ENCODE data around the gene SLC9A3. TPM values are rescaled to one million over a fixed set of nuclear protein-coding genes. Genes with fewer than 3 reads are reported as not detected.

The SLC9A3 gene
- total RNA-seq, 1 experiment from 2014 or later, result 3.6 TPM

- H3K36me3 ChIP-seq, result peaks cover 6% of the 10 kb centered on the region
- no peak for DNase-seq
Measured at GRCh38 chr5:471750-472058, 52.5 kb downstream of the SLC9A3 start.

GRCh38 chr5:470961-471749, 53.1 kb downstream of the SLC9A3 start:
- H3K4me3 ChIP-seq, result peak overlapping the region; percentile 95
- no peaks in the 10 kb centered on the region for H3K9me3 ChIP-seq
- H3K27me3 ChIP-seq, result no peaks in the 10 kb centered on the region
- no peak for DNase-seq
- H3K36me3 ChIP-seq, result peaks cover 6% of the 10 kb centered on the region

More at GRCh38 chr5:471750-472058, 52.5 kb downstream of the SLC9A3 start:
- no peaks in the 10 kb centered on the region for H3K9me3 ChIP-seq
- peak overlapping the region; percentile 95 for H3K4me3 ChIP-seq
- H3K27me3 ChIP-seq, result no peaks in the 10 kb centered on the region

- Histone ChIP-seq H3K9me3 (no peaks in the 10 kb centered on the region), H3K4me3 (no peak overlapping the region), H3K27me3 (no peaks in the 10 kb centered on the region), H3K36me3 (peaks cover 6% of the 10 kb centered on the region)
- no peak for DNase-seq
Measured at GRCh38 chr5:469752-470483, 54.3 kb downstream of the SLC9A3 start.

GRCh38 chr5:468401-468800, 55.8 kb downstream of the SLC9A3 start:
- Histone ChIP-seq H3K4me3 (no peak overlapping the region), H3K9me3 (no peaks in the 10 kb centered on the region), H3K36me3 (peaks cover 16% of the 10 kb centered on the region), H3K27me3 (no peaks in the 10 kb centered on the region)
- no peak for DNase-seq

- DNase-seq, result no peak
- Histone ChIP-seq H3K9me3 (no peaks in the 10 kb centered on the region), H3K4me3 (no peak overlapping the region), H3K27me3 (no peaks in the 10 kb centered on the region), H3K36me3 (peaks cover 30% of the 10 kb centered on the region)
Measured at GRCh38 chr5:466661-467310, 57.5 kb downstream of the SLC9A3 start.

- DNase-seq, result no peak
- H3K27me3 ChIP-seq, result no peaks in the 10 kb centered on the region
- H3K4me3 ChIP-seq, result no peak overlapping the region
- peaks cover 32% of the 10 kb centered on the region for H3K36me3 ChIP-seq
- H3K9me3 ChIP-seq, result no peaks in the 10 kb centered on the region
Measured at GRCh38 chr5:465591-466403, 58.5 kb downstream of the SLC9A3 start.

GRCh38 chr5:464843-465590, 59.2 kb downstream of the SLC9A3 start:
- Histone ChIP-seq H3K27me3 (no peaks in the 10 kb centered on the region), H3K36me3 (peaks cover 39% of the 10 kb centered on the region), H3K4me3 (no peak overlapping the region), H3K9me3 (no peaks in the 10 kb centered on the region)
- DNase-seq, result no peak

GRCh38 chr5:464446-464842, 59.8 kb downstream of the SLC9A3 start:
- H3K9me3 ChIP-seq, result no peaks in the 10 kb centered on the region
- DNase-seq, result no peak
- H3K27me3 ChIP-seq, result no peaks in the 10 kb centered on the region
- H3K4me3 ChIP-seq, result no peak overlapping the region
- peaks cover 45% of the 10 kb centered on the region for H3K36me3 ChIP-seq

GRCh38 chr5:463952-464351, 60.3 kb downstream of the SLC9A3 start:
- Histone ChIP-seq H3K27me3 (no peaks in the 10 kb centered on the region), H3K9me3 (no peaks in the 10 kb centered on the region), H3K4me3 (no peak overlapping the region), H3K36me3 (peaks cover 49% of the 10 kb centered on the region)
- no peak for DNase-seq

DNA sequence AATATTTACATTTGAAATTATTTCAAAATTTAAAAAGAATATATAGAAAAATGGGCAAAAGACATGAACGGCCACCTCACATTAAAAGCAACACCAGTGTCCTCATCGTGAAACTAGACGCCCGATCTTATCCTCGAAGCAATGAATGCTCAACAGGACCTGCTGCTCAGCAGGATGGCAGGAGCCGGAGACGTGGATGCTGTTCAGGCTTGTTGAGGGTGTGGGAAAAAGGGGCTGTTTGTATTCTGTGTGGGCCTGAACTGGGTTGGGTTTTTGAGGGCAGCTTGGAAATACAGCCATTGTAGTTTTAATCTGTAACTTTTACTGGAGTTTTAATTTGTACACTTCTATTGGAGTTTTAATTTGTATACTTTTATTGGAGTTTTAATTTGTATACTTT, 60.9 kb downstream of the SLC9A3 start:
- H3K27me3 ChIP-seq, result no peaks in the 10 kb centered on the region
- no peaks in the 10 kb centered on the region for H3K9me3 ChIP-seq
- H3K36me3 ChIP-seq, result peaks cover 52% of the 10 kb centered on the region
- H3K4me3 ChIP-seq, result no peak overlapping the region
- DNase-seq, result no peak

- no peak for DNase-seq
- Histone ChIP-seq H3K36me3 (peaks cover 57% of the 10 kb centered on the region), H3K27me3 (no peaks in the 10 kb centered on the region), H3K4me3 (no peak overlapping the region), H3K9me3 (no peaks in the 10 kb centered on the region)
Measured at GRCh38 chr5:462051-462481, 62.2 kb downstream of the SLC9A3 start.

DNA sequence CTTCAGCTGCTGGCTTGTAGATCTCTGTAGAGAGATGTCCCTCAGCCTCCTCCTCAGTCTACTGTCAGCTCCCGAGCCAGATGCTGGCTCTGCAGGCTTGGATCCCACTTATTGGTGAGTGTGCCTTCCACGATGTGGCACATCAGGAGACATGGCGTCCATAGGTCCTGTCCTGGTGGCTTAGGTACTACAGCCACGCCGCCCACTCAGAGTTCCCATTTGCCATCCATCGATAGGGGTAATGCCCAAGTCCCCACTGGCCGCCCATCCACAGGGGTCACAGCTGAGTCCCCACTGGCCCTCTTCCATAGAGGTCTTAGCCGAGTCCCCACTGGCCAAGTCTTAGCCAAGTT, 64.0 kb downstream of the SLC9A3 start:
- H3K9me3 ChIP-seq, result no peaks in the 10 kb centered on the region
- no peaks in the 10 kb centered on the region for H3K27me3 ChIP-seq
- no peak for DNase-seq
- H3K4me3 ChIP-seq, result no peak overlapping the region
- peaks cover 69% of the 10 kb centered on the region for H3K36me3 ChIP-seq

DNA sequence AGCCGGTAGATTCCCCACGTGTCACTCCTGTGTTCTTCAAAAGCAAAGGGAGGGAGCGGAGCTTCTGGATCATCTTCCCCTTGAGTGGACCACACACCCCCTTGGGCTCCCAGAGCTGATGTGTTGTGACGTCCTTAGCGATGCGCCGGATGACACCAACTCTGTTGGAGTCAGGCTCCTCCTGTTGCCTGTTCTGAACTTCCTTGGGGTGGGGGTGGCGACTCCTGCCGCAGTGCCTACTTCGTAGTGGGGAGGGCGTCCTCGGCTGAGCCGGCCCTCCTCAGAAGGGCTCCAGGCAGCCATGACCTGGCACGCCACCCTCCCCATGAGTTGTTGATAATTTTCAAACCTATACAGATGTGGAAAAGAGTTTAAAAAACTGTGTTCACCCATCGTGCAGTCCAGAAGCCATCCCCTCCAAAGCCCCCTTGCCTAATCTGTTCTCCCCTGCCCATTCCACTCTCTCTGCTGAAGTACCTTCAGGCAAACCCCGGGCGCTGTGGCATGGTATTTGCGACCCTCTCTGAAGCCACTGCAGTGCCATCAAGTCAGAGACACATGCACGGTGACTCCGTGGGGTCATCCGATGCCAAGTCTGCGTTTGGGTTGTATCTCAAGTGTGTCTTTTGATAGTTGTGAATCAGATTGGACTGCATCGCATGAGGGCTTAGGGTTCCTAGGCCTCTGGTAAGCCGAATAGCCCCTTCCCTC, 64.5 kb downstream of the SLC9A3 start:
- no peaks in the 10 kb centered on the region for H3K27me3 ChIP-seq
- H3K36me3 ChIP-seq, result peaks cover 69% of the 10 kb centered on the region
- H3K9me3 ChIP-seq, result no peaks in the 10 kb centered on the region
- no peak overlapping the region for H3K4me3 ChIP-seq
- DNase-seq, result no peak

DNA sequence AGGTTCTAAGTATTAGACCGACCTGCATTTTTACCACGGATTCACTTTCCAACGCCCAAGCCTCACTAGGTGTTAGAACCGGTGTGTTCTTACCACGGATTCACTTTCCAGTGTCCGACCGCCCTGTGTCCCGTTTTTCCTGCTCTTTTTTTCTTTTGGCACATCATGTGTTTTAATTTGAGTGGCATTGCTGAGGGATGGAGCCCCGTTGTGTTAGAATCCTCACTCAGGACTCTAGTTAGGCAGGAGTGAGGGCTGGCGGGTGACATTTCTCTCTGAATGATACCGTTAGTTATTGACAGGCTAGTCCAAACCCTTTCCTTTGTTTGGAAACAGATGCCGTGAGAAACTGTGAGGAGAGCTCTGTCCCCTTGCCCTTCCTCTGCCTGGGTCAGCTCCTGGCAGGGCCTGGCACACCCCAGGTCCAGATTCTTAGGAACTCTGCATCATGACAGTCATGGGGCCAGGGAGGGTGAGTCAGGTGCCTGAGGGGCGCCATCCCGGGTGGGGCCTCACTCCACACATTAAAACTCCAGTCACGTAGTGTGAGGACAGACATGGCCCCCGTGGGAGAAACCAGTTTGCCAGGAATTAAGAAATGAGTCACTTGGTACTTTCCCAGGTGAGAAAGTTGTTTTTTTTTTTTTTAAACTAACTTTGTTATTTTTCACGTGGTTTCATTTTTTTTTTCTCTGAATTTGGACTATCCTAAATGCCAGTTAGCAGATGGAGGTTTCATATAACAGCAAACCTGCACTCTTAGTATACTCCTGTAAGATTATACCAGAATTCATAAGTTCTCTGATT, 65.5 kb downstream of the SLC9A3 start:
- Histone ChIP-seq H3K27me3 (no peaks in the 10 kb centered on the region), H3K4me3 (no peak overlapping the region), H3K9me3 (no peaks in the 10 kb centered on the region), H3K36me3 (peaks cover 71% of the 10 kb centered on the region)
- DNase-seq, result peak; percentile 81
